ENCODE data around the gene CCDC192.

The CCDC192 gene

DNA sequence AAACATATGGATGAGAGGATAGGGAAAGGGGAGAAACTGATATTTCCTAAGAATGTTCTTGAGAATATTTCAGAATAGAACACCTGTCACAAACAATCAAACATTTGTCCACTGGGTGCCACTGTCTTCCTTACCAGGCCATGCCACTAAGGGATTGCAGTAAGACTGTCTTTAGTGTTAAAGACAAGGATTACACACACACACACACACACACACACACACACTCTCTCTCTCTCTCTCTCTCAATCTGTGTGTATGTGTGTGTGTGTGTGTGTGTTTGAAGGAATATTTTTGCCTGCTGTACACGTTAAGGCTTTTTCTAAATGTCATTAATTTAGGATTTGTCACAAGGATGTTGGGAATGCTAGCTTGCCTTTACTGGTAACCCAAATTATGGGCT lies 54.4 kb downstream of the CCDC192 start:
- H3K4me3 ChIP-seq (ENCODE audit: low read depth, low read length): no peak overlapping the region
- DNase-seq: peak; percentile 65
- TF ChIP-seq, protein P1, sequence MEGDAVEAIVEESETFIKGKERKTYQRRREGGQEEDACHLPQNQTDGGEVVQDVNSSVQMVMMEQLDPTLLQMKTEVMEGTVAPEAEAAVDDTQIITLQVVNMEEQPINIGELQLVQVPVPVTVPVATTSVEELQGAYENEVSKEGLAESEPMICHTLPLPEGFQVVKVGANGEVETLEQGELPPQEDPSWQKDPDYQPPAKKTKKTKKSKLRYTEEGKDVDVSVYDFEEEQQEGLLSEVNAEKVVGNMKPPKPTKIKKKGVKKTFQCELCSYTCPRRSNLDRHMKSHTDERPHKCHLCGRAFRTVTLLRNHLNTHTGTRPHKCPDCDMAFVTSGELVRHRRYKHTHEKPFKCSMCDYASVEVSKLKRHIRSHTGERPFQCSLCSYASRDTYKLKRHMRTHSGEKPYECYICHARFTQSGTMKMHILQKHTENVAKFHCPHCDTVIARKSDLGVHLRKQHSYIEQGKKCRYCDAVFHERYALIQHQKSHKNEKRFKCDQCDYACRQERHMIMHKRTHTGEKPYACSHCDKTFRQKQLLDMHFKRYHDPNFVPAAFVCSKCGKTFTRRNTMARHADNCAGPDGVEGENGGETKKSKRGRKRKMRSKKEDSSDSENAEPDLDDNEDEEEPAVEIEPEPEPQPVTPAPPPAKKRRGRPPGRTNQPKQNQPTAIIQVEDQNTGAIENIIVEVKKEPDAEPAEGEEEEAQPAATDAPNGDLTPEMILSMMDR (IDR thresholded peaks at IDR 0.05; ENCODE audit: low read depth, low read length): peak; percentile 51
- no peak overlapping the region for H3K27ac ChIP-seq
- no peaks in the 10 kb centered on the region for H3K27me3 ChIP-seq (ENCODE audit: insufficient read depth, low read depth, severe bottlenecking)
- H3K9me3 ChIP-seq (ENCODE audit: severe bottlenecking): no peaks in the 10 kb centered on the region
- no peaks in the 10 kb centered on the region for H3K36me3 ChIP-seq

DNA sequence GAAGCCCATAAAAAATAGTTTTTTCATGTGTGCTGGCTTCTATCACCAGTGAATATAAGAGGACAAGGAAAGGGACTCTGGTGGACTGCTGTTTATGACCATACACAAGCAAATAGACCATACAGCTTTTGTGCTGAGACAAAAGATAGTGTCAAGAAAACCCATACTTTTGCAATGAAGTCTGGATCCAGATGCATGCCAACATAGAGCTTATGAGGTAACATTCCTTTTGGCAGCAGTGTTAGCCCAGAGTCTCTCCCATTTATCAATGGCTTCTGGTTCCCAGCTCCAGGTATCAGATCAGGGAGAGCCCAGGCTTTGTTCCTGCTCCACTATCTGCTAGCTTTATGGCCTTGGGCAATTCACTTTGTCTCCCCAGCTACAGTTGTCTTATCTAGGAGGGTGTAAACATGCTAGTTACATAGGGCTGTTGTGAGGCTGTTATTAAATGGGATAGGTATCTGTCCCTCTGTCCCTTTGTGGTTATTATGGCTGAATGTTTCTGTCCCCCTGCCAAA lies 55.6 kb downstream of the CCDC192 start:
- TF ChIP-seq, protein P1 (IDR thresholded peaks at IDR 0.05; ENCODE audit: low read depth, low read length): no peak

DNA sequence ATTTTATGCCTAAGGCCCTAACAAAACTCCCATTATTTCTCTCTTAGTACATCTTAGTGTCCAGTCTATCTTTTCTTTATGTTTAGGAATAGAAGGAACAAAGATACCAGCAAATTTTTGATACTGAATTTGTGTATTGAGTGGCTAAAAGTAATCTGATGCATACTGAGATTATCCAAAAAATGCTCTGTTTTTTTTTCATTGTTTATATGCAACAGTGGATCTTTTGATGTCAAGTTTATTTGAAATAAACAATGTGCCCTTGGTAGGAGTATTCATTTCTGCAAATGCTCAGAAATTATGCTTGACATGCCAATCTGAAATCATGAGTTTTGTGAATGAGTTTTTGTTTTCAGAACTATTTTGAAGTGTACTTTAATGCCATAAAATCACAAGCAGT lies 58.7 kb downstream of the CCDC192 start:
- no peak overlapping the region for H3K27ac ChIP-seq
- TF ChIP-seq, protein P1 (IDR thresholded peaks at IDR 0.05; ENCODE audit: low read depth, low read length): no peak
- H3K36me3 ChIP-seq: no peaks in the 10 kb centered on the region
- H3K4me3 ChIP-seq (ENCODE audit: low read depth, low read length): no peak overlapping the region
- DNase-seq: no peak
- H3K27me3 ChIP-seq (ENCODE audit: insufficient read depth, low read depth, severe bottlenecking): no peaks in the 10 kb centered on the region
- no peaks in the 10 kb centered on the region for H3K9me3 ChIP-seq (ENCODE audit: severe bottlenecking)

More for the DNA sequence above, 55.6 kb downstream of the CCDC192 start:
- no peak overlapping the region for H3K4me3 ChIP-seq (ENCODE audit: low read depth, low read length)
- DNase-seq: no peak
- H3K36me3 ChIP-seq: no peaks in the 10 kb centered on the region
- no peaks in the 10 kb centered on the region for H3K9me3 ChIP-seq (ENCODE audit: severe bottlenecking)
- no peak overlapping the region for H3K27ac ChIP-seq
- H3K27me3 ChIP-seq (ENCODE audit: insufficient read depth, low read depth, severe bottlenecking): no peaks in the 10 kb centered on the region

DNA sequence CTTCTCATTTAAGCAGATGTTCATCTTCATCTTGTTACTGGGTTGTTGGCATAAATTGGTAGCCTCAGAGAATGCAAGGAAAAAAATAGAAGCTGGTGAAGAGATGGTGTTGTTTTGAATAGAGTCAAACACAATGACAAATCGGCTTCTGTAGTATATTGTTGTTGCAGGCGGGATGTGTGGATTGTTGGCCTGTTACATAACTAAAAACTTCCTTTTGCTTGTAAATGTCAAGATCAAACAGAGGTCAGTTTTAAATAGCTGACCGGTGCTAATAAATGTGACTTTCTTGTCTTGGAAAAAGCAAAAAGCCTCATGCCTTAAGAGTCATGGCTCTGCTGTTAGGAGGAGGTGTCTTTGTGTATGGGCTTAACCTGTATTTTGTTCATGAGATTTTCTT lies 59.2 kb downstream of the CCDC192 start:
- Histone ChIP-seq H3K27me3 (ENCODE audit: insufficient read depth, low read depth, severe bottlenecking) (no peaks in the 10 kb centered on the region), H3K36me3 (no peaks in the 10 kb centered on the region), H3K9me3 (ENCODE audit: severe bottlenecking) (no peaks in the 10 kb centered on the region), H3K27ac (no peak overlapping the region), H3K4me3 (ENCODE audit: low read depth, low read length) (no peak overlapping the region)
- DNase-seq: no peak
- TF ChIP-seq, protein P1 (IDR thresholded peaks at IDR 0.05; ENCODE audit: low read depth, low read length): no peak

DNA sequence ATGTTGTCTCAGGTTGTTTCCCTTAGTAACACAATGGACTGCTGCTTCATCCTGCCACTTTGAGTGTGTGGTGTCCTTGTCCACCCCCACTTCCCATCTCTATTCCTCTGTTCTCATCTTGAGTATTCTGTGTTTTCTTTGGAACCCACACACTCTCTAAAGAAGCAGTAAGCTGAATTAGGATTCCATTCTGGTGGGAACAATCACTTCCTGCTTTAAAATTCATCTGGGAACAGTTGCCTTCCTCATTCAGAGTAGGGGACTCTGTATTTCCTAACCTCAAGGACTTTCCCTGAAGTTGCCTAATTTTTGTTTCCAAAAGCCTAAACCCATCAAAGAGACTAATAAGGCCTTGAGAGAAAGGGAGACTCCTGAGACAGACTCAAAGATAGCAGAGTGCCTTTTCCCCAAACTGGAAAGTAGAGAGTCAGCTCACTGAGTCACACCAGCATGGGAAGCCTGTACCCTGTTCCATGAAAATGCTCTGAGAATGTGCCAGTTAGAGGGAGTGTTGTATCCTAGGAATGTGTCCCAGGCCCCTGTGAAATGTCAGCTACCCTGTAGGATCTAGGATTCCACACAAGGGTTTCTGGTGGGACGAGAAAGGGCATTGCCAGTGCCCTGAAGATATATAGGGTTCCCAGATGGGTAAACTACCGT lies 63.6 kb downstream of the CCDC192 start:
- TF ChIP-seq, protein P1 (IDR thresholded peaks at IDR 0.05; ENCODE audit: low read depth, low read length): no peak

DNA sequence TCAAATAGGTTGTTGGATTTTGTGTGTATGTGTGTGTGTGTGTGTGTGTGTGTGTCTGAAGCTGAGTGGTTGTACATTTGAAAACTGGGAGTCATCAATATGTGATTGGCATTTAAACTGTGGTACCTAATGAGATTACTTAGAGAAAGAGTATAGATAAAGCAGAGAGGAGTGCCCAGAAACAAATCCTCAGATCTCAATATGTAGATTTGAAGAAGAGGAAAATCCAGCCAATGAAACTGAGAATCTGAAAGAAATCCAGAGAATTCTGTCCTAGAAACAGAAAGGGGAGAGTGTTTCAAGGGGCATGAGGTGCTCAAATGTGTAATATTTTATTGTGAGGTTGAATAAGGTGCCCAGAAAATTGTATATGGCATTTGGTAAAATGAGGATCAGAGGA lies 66.2 kb downstream of the CCDC192 start:
- no peak overlapping the region for H3K27ac ChIP-seq
- no peaks in the 10 kb centered on the region for H3K27me3 ChIP-seq (ENCODE audit: insufficient read depth, low read depth, severe bottlenecking)
- H3K9me3 ChIP-seq (ENCODE audit: severe bottlenecking): no peaks in the 10 kb centered on the region
- no peaks in the 10 kb centered on the region for H3K36me3 ChIP-seq
- TF ChIP-seq, protein P1 (IDR thresholded peaks at IDR 0.05; ENCODE audit: low read depth, low read length): no peak
- H3K4me3 ChIP-seq (ENCODE audit: low read depth, low read length): no peak overlapping the region
- no peak for DNase-seq

More for the DNA sequence above, 63.6 kb downstream of the CCDC192 start:
- Histone ChIP-seq H3K27ac (no peak overlapping the region), H3K9me3 (ENCODE audit: severe bottlenecking) (no peaks in the 10 kb centered on the region), H3K36me3 (no peaks in the 10 kb centered on the region), H3K4me3 (ENCODE audit: low read depth, low read length) (no peak overlapping the region), H3K27me3 (ENCODE audit: insufficient read depth, low read depth, severe bottlenecking) (no peaks in the 10 kb centered on the region)
- DNase-seq: no peak

Data from WERI-Rb-1 (cell line).